Cardiac fibroblast (primary cell): ENCODE measurements around the gene PIGW.
"Not testable (repeated sequence)": the region's sequence is repeated elsewhere in the genome, so short reads cannot be mapped to it uniquely, and the experiment has no call there.

Experiments
- DNase-seq, 2 donors: peaks; one replicate each; pipeline versions ENCODE4 v3.0.0 to v3.0.0-alpha.2; 2010; ENCODE audit warnings: low read depth in 2 of 2
- H3K4me3 ChIP-seq, 2 donors: replicated peaks in 1 of 2; 1 replicate in 1 of 2; 2 replicates in 1 of 2; pipeline ENCODE4 v1.5.1; 2011; ENCODE audit warnings: low read depth in 2 of 2, low read length in 2 of 2, mild to moderate bottlenecking in 2 of 2, moderate library complexity in 1 of 2
- TF ChIP-seq, protein P1 (sequence below): IDR thresholded peaks from one replicate; pipeline ENCODE4 v1.5.1; 2011; ENCODE audit warnings: low read depth, mild to moderate bottlenecking, low read length, inconsistent platforms

PIGW gene

GRCh38 chr17:36507266-36507665 is 27.5 kb upstream of the PIGW start:
- TF ChIP-seq, protein P1, sequence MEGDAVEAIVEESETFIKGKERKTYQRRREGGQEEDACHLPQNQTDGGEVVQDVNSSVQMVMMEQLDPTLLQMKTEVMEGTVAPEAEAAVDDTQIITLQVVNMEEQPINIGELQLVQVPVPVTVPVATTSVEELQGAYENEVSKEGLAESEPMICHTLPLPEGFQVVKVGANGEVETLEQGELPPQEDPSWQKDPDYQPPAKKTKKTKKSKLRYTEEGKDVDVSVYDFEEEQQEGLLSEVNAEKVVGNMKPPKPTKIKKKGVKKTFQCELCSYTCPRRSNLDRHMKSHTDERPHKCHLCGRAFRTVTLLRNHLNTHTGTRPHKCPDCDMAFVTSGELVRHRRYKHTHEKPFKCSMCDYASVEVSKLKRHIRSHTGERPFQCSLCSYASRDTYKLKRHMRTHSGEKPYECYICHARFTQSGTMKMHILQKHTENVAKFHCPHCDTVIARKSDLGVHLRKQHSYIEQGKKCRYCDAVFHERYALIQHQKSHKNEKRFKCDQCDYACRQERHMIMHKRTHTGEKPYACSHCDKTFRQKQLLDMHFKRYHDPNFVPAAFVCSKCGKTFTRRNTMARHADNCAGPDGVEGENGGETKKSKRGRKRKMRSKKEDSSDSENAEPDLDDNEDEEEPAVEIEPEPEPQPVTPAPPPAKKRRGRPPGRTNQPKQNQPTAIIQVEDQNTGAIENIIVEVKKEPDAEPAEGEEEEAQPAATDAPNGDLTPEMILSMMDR: no peak
- no peak overlapping the region for H3K4me3 ChIP-seq
- no peak for DNase-seq

GRCh38 chr17:36508439-36508838 is 26.3 kb upstream of the PIGW start:
- DNase-seq, H3K4me3 ChIP-seq: not testable (repeated sequence)

DNA sequence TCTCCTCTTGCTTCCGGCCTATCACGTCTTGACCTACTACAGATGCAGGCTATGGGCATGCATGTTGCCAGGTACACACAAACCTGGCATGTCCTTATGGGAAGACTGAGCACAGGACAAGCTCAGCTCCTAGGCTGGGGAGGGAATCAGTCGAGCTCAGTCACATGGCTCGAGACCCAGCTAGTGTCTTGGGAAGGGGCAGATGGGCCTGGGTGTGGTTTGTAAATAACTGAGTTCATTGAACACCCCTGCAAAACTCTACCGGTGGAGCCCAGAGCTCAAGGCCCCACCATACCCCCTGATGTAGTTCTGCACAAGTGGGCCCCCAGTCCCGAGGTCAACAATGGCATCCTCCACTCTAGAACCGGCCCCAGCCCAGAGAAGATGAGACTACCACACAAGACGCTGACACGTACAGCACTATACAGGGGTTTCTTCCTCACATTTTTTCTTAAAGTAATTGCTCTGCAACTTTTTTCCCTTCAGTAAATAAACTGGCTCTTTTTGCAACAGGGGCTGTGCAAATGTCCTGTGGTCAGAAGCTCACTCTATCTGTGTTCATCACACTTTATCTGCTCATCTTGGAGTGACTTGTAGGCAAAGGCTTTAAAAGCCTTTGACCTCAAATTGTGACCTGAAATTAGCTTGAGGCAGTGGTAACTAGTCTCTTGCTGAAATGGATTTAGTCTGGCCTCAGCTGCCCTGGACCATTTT is 25.4 kb upstream of the PIGW start:
- TF ChIP-seq, protein P1: no peak
- DNase-seq: no peak
- no peak overlapping the region for H3K4me3 ChIP-seq

DNA sequence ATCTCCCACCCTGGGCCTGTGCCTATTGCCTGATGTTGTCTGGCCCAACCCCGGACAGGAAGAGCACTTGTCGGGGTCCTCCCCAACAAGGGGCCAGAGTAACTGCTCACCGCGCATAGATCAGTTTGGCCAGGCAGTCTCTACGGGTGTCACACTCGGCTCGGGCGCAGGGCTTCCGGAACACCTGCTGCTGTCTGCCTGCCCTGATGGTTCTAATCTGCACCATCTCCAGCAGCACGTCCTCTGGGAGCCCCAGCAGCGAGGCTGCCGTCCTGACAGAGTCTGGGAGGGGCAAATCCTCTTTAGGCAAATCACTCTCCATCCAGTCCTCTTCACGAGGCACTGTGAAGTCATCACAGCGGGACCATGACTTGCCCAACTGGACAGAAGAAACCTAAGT is 24.2 kb upstream of the PIGW start:
- no peak for DNase-seq
- H3K4me3 ChIP-seq: no peak overlapping the region
- TF ChIP-seq, protein P1: no peak

- no peak overlapping the region for H3K4me3 ChIP-seq
- TF ChIP-seq, protein P1: no peak
- no peak for DNase-seq
These were observed 23.6 kb upstream of the PIGW start for GRCh38 chr17:36511216-36511615.

DNA sequence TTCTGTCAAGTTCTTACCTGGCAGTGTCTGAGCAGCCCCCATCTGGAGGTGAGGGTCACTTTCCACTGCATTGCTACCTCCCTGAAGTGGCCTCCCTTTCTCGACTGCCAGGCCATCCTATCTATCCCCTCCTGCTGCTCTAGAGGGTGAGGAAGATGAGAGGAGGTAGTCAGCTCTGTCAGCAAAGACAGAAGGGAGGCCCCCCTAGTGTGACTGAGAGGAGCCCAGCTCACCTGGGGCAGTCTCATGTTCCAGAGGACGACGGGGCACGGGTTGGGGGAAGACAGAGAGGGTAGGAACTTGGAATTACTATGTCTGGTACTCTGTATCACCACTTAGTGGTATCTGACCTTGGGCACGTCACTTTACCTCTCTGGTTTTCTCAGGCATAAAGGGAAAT is 22.1 kb upstream of the PIGW start:
- TF ChIP-seq, protein P1: no peak
- DNase-seq: no peak

GRCh38 chr17:36514856-36515255 is 19.9 kb upstream of the PIGW start:
- no peak overlapping the region for H3K4me3 ChIP-seq
- no peak for DNase-seq
- TF ChIP-seq, protein P1: no peak

More for the DNA sequence above, 22.1 kb upstream of the PIGW start:
- H3K4me3 ChIP-seq: no peak overlapping the region
